ENCODE data around the gene VDAC1.

Gene VDAC1

GRCh38 chr5:134022333-134022732 lies 17.6 kb upstream of the VDAC1 start:
- FAIRE-seq = no peak

- FAIRE-seq = no peak
Observed at GRCh38 chr5:134020188-134020587, 15.4 kb upstream of the VDAC1 start.

- FAIRE-seq = no peak
Observed at GRCh38 chr5:134019636-134020035, 14.9 kb upstream of the VDAC1 start.

- FAIRE-seq = no peak
Observed at GRCh38 chr5:134018986-134019316, 14.2 kb upstream of the VDAC1 start.

GRCh38 chr5:134018154-134018985 lies 13.6 kb upstream of the VDAC1 start:
- no peak for FAIRE-seq

GRCh38 chr5:134008266-134008749 lies 3.5 kb upstream of the VDAC1 start:
- no peak for FAIRE-seq

GRCh38 chr5:134007581-134008265 lies 2.9 kb upstream of the VDAC1 start:
- FAIRE-seq = no peak

- FAIRE-seq = no peak
Observed at GRCh38 chr5:134006115-134006514, 1.3 kb upstream of the VDAC1 start.

GRCh38 chr5:134005417-134006061 lies 764 bp upstream of the VDAC1 start:
- no peak for FAIRE-seq

- FAIRE-seq = no peak
Observed at GRCh38 chr5:134003817-134004625, 754 bp downstream of the VDAC1 start.

- no peak for FAIRE-seq
Observed at GRCh38 chr5:134003064-134003816, 1.5 kb downstream of the VDAC1 start.

GRCh38 chr5:134001938-134002731 lies 2.6 kb downstream of the VDAC1 start:
- FAIRE-seq = no peak

- FAIRE-seq = no peak
Observed at GRCh38 chr5:134000696-134001453, 3.9 kb downstream of the VDAC1 start.

GRCh38 chr5:134000091-134000511 lies 4.7 kb downstream of the VDAC1 start:
- no peak for FAIRE-seq

GRCh38 chr5:133998807-133999206 lies 6.0 kb downstream of the VDAC1 start:
- FAIRE-seq = no peak

- FAIRE-seq = no peak
Observed at GRCh38 chr5:133998042-133998441, 6.7 kb downstream of the VDAC1 start.

GRCh38 chr5:133996683-133997252 lies 8.0 kb downstream of the VDAC1 start:
- no peak for FAIRE-seq

GRCh38 chr5:133995883-133996563 lies 8.8 kb downstream of the VDAC1 start:
- FAIRE-seq = no peak

- FAIRE-seq = no peak
Observed at GRCh38 chr5:133995341-133995740, 9.4 kb downstream of the VDAC1 start.

- FAIRE-seq = no peak
Observed at GRCh38 chr5:133994990-133995333, 9.8 kb downstream of the VDAC1 start.

Measured in G401.6 (cell line).